ENCODE results near the gene HNRNPR.

DNA sequence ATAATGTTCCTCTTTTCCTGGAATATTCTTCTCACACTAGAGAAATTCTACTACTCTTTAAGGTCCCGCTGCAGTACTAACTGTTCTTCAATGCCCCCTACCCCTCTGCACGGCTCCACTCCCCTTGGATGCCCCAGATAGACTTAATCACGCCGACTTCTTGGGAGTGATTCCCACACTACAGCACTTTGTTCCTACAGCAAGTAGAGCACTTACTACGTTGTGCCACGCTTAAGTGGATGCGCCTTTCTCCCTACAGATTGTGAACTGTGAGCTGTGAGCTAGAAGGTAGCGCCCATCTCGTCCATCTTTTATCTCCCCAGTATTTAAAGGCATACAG lies 23.3 kb upstream of the HNRNPR start:
- TF ChIP-seq, protein P1, sequence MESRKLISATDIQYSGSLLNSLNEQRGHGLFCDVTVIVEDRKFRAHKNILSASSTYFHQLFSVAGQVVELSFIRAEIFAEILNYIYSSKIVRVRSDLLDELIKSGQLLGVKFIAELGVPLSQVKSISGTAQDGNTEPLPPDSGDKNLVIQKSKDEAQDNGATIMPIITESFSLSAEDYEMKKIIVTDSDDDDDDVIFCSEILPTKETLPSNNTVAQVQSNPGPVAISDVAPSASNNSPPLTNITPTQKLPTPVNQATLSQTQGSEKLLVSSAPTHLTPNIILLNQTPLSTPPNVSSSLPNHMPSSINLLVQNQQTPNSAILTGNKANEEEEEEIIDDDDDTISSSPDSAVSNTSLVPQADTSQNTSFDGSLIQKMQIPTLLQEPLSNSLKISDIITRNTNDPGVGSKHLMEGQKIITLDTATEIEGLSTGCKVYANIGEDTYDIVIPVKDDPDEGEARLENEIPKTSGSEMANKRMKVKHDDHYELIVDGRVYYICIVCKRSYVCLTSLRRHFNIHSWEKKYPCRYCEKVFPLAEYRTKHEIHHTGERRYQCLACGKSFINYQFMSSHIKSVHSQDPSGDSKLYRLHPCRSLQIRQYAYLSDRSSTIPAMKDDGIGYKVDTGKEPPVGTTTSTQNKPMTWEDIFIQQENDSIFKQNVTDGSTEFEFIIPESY (IDR thresholded peaks at IDR 0.05; ENCODE audit: extremely low read depth, insufficient replicate concordance, low read length): no peak
- TF ChIP-seq EZH2phosphoT487 (IDR thresholded peaks at IDR 0.05; ENCODE audit: borderline replicate concordance) (no peak), EZH2 (IDR thresholded peaks at IDR 0.05) (no peak), SP1 (IDR thresholded peaks at IDR 0.05; ENCODE audit: low read depth) (no peak), EGR1 (IDR thresholded peaks at IDR 0.05; ENCODE audit: low read depth) (no peak), POLR2A (IDR thresholded peaks at IDR 0.05; ENCODE audit: borderline replicate concordance, extremely low read depth, insufficient read depth, insufficient read length) (no peak), POLR2AphosphoS5 (IDR thresholded peaks at IDR 0.05; ENCODE audit: low read depth, low read length) (no peak)
- TF ChIP-seq, protein P2, sequence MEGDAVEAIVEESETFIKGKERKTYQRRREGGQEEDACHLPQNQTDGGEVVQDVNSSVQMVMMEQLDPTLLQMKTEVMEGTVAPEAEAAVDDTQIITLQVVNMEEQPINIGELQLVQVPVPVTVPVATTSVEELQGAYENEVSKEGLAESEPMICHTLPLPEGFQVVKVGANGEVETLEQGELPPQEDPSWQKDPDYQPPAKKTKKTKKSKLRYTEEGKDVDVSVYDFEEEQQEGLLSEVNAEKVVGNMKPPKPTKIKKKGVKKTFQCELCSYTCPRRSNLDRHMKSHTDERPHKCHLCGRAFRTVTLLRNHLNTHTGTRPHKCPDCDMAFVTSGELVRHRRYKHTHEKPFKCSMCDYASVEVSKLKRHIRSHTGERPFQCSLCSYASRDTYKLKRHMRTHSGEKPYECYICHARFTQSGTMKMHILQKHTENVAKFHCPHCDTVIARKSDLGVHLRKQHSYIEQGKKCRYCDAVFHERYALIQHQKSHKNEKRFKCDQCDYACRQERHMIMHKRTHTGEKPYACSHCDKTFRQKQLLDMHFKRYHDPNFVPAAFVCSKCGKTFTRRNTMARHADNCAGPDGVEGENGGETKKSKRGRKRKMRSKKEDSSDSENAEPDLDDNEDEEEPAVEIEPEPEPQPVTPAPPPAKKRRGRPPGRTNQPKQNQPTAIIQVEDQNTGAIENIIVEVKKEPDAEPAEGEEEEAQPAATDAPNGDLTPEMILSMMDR (IDR thresholded peaks at IDR 0.05 in 2 of 3, conservative IDR thresholded peaks at IDR 0.05 in 1 of 3; ENCODE audit: borderline replicate concordance in 1 of 3, insufficient read depth in 1 of 3, low read depth in 2 of 3, low read length in 2 of 3): no peak
- TF ChIP-seq, protein P3, sequence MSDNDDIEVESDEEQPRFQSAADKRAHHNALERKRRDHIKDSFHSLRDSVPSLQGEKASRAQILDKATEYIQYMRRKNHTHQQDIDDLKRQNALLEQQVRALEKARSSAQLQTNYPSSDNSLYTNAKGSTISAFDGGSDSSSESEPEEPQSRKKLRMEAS (IDR thresholded peaks at IDR 0.05): no peak
